Limb (tissue), 2 donors: ENCODE measurements around the gene CDK17.
"Not testable (repeated sequence)": the region's sequence is repeated elsewhere in the genome, so short reads cannot be mapped to it uniquely, and the experiment has no call there.

Experiments
- DNase-seq, 2 donors: peaks; one replicate each; pipeline ENCODE4 v3.0.0-alpha.2; 2016; ENCODE audit errors: extremely low spot score in 2 of 2

The CDK17 gene

DNA sequence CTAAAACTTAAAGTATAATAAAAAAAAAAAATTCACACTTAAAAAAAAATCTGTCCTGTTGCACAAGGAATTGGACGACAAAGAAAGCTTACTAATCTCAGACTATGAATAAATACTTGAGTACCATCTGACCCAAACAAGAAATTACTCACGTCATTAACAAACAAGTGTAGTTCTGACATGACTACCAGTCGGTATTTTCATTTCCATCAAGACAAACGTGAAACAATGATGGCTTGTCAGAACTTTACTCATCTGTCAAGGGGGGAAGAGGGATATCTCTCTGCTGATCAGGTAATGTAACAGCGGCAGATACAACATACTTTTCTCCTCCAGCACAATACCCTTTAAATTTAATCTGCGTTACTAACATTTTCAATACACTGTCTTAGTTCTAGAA is 78.3 kb downstream of the CDK17 start:
- DNase-seq: no peak

DNA sequence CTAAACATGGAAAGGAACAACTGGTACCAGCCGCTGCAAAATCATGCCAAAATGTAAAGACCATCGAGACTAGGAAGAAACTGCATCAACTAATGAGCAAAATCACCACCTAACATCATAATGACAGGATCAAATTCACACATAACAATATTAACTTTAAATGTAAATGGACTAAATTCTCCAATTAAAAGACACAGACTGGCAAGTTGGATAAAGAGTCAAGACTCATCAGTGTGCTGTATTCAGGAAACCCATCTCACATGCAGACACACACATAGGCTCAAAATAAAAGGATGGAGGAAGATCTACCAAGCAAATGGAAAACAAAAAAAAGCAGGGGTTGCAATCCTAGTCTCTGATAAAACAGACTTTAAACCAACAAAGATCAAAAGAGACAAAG is 82.4 kb downstream of the CDK17 start:
- not testable (repeated sequence) for DNase-seq

DNA sequence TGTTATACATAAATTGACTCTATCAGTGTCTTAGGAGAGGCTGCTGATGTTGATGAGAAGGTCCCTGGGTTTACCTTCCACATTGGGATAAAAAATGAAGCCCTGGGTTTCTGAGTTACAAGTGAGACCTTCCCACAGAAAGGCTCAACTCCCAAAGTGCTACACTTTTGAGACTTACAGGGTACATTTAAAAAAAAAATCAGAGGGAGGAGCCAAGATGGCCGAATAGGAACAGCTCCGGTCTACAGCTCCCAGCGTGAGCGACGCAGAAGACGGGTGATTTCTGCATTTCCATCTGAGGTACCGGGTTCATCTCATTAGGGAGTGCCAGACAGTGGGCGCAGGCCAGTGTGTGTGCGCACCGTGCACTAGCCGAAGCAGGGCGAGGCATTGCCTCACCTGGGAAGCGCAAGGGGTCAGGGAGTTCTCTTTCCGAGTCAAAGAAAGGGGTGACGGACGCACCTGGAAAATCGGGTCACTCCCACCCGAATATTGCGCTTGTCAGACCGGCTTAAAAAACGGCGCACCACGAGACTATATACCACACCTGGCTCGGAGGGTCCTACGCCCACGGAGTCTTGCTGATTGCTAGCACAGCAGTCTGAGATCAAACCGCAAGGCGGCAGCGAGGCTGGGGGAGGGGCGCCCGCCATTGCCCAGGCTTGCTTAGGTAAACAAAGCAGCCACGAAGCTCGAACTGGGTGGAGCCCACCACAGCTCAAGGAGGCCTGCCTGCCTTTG is 84.3 kb downstream of the CDK17 start:
- DNase-seq: not testable (repeated sequence)

DNA sequence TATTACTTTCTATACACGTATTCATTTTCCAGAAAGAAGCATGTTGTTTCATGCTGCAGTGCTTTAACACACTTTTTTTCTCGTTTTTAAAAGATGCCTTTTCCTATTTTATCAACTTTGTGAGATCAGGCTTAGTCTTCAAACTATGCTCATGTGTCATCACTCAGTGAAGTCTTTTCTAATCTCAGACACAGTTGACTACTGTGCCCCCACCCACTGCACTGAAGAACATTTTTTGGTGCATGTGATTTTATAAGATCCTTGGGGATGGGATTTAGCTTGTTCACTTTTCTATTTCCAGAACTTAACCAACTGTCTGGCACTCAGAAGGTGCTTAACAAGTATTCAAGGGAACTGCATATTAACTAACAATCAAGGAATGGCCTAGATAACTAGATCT is 85.5 kb downstream of the CDK17 start:
- DNase-seq: no peak

DNA sequence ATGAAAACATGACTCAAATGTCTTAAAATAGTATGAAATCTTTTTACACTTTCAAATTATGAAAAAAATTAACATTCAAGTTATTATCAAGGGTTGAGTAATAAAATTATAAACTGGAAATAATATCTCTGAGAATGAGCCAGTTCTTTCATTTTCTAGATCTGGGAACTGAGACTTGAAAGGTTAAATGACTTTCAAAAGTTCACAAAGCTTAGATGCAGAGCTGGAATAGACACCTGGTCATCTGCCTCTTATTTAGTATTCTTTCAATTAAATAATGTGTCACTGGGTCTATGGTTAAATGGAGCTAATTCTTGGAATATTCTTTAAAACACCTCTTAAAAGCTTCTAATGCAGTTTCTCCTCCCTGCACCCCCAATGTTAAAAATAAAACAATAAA is 86.6 kb downstream of the CDK17 start:
- DNase-seq: no peak

DNA sequence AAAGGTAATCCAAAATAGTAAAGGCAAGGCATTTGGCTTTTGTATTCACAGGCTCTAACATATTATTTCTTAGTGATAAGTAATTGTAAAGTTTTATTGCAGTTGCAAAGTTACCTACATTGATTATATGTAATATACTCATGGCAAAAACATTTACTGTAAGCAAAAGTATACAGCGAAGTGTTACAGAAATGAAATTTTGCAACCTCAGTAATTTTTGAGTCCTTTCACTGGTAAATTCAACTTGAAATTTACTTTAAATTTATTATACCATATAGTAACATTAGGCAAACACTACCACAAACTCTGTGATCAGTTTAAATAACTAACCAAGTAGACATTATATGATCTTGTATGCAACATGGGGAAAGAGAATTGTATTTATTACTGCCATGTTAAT is 89.0 kb downstream of the CDK17 start:
- DNase-seq: no peak

DNA sequence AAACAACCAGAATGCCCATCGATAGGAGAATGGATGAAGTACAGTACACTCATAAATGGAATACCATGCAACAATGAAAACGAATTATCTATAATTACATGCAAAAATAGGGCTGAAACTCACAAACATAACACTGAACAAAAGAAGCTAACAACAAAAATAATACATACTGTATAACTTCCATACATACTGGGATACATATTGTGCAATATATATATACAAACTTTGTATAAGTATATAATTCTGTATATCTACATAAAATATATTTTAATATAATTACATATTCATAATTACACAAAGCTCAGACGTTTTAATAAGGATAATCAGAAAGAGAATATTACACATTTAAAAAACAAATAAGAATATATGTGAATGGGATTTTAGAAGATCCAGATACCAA is 90.2 kb downstream of the CDK17 start:
- no peak for DNase-seq

DNA sequence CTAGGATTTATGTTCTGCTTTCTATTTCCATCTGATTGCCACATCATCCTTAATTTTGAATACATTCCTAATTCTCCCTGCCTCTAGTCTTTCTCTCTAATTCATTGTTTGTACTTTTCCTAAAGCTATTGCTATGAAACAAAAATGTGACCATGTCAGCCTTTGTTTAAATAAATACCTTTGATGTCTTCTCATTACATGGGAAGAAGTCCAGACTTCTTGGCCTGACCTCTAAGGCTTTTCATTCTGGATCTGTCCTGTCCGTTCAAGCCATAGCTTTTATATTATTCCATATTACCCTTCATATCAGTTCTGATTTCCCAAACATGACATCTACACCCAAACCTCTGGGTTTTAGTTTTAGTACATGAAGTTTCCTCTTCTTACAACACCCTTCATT is 91.4 kb downstream of the CDK17 start:
- no peak for DNase-seq

DNA sequence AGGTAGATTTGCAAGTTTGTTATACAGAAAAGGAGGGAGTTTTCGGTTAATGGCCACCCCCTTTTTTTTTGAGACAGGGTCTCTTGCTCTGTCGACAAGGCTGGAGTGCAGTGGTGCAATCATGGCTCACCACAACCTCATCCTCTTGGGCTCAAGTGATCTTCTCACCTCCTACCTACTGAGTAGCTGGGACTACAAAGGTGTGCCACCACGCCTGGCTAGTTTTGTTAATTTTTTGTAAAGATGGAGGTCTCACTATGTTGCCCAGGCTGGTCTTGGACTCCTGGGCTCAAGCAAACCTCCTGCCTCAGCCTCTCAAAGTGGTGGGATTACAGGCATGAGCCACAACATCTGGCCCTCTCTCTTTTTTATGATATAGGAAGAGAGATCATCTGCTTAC is 94.6 kb downstream of the CDK17 start:
- no peak for DNase-seq

DNA sequence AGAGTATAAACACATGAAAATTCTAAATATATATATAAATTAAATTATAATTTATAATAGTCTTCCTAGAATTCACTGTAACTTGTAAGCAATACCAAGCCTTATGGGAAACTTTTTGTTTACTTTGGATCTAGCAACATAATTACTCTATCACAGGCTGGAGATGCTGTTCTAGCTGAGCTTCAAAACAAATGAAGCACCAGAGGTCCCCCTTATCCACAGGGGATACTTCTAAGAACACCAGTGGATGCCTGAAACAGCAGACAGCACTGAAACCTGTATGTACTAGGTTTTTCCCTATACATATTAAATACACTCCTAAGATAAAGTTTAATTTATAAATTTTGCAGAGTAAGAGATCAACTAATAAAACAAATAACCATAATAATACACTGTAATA is 96.6 kb downstream of the CDK17 start:
- DNase-seq: no peak

DNA sequence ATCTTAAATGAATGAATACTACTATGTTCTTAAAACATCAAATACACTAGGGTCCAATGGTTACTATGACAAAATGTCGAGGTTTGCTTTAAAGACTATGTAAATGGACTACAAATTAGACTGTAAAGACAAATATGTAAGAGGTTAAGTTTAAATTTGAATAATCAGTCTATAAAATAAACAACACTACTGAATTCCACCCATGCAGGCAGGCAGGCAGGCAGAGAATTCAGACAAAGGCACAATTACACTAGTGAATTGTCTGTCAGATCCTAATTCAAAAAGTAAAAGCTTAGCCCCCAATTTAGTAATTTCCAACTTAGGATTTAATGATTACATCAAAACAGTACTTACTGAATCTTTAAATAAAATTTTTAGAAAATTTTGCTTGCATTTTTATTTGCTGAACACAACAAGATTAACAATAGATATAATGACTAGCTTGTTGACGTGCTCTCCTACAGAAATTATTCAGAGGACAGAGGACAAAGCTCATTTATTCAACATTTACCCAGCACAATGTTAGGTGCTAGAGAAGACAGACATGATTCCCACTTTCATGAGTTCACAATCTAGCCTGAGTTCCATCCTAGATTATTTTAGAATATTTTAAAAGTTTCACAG is 97.4 kb downstream of the CDK17 start:
- DNase-seq: no peak

DNA sequence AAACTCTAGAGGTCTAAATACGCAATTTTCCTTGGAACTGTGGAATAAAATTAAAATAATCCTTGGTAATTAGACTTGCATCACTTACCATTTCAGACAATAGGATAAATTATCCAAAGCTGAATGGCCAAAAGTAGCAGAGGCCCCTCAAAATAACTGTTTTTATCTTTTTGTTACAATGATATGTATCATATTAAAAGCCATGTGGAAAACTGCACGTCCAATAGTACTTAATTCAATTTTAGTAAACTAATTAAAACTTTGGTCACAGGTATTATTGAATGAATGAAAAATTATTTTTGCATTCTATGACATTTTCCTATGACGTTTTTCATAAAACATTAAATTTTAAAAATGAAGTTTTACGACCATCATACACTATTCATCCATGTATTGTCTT is 98.5 kb downstream of the CDK17 start:
- DNase-seq: no peak

DNA sequence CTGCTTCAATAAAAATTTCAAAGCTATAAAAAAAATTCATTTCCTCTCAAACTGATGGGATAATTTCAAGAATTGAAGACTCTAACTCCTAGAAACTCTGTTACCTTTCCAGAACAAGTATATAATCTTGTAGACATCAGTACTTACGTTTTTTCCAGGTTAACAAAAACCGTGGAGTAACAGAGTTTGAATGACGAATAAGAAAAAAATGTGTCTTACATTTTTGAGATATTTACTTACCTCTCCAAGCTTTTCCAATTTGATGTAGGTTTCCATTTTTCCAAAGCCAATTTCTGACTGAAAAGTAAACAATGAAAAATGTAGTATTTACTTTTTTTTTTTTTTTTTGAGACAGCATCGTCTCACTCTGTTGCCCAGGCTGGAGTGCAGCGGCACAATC is 100.2 kb downstream of the CDK17 start:
- no peak for DNase-seq

DNA sequence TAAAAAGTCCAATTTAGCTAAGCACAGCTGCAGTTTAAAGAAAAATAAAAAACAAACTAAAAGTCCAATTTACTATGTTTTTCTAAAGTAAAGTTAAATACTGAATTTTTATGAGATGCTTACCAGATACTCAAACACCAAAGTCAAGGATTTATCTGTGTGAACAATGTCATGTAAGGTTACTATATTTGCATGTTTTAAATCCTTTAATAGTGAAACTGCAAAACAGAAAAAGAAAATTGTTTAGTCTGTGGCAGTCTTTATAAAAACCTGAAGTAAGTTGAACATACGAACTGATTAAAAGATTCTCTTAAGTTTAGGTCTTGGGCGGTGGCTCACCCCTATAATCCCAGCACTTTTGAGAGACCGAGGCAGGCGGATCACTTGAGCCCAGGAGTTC is 102.7 kb downstream of the CDK17 start:
- DNase-seq: no peak

DNA sequence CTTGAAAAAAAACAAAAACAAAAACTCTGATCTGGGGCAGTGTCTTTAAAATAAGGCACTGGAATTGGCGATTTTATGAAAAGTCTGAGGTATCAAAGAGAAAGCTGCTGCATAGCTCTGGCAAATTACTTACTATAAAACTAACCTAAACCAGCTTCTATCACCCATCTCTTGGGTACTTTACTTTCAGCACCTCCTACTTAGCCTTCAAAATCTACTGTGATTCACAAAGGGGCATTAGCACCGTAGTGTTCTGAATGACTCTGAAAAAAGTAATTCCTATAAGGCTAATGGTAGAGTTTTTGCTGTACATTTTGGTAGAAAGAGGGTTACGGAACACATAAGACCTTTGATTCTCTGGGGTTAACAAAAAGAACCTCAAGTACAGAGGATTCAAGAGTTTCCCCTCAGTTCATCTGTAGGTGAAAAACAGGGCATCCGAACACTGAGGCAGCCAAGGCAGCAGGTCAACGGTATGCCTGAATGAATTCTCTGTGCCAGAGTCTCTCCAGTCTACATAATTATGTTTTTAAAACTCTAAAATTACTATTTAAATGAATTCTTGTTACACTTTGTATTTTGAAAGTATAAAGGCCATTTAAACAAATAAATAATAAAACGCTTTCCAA is 104.6 kb downstream of the CDK17 start:
- no peak for DNase-seq

DNA sequence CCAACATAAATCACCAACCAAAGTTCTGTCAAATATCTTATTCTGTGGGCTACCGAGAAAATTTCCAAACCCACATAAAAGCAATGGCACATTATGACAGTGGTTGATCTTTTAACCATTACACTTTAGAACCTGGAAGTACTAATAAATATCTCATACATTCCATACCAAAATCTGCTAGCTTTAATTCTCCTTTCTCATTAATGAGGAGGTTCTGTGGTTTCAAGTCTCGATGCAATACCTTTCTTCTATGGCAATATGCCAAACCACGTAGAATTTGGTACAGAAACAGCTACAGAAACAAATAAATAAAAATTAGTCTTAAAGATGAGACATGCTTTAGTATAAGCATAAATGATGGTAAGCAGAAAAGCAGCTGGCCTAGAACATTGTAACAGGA is 105.4 kb downstream of the CDK17 start:
- no peak for DNase-seq

DNA sequence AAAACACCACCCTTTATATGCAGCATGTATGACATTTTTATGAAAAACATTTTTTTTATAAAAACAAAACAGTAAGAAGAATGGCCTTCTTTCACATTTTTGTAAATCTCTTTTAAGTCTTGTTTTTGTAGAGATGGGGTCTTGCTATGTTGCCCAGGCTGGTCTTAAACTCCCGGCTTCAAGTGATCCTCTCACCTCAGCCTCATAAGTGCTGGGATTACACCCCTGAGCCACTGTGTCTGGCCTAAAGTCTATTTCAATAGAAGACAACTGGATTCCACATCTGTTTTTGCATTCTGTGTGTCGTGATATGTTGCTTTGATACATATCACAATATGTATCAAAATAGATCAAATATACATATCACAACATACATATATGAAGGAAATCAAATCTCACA is 107.1 kb downstream of the CDK17 start:
- DNase-seq: no peak

DNA sequence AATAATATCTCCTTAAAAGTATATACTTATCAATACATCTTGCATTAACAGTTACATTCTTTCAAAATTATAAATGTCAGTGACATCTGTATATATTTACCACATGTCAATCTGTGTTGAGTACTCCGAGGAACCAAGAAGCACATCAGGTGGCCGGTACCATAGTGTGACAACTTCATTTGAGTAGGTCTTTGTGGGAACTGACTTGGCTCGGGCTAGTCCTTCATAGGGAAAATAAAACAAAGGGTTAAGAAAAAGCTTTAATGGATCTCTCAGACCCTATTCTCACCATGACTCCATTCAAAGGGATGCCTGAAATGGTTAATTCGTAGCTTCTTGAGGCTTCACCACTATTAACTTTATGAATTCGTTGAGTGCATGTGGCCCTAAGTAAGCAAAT is 111.2 kb downstream of the CDK17 start:
- DNase-seq: no peak

DNA sequence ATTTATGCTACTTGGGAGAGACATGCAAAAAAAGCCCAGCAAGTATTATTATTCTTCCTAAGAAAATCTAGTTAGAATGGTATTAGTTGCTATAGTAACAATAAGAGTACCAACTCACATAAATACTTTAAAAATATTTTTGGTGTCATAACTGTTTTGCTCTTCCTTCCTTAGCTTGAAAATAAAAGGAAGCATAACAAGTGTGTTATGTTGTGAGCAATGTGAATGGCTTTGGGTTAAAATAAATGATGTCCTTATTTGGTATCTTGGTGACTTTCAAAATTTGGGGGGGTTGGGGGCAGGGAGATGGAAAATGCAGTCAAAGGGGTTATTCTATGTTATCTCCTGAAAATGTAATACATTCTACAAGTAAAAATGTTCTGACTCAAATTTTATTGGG is 115.1 kb downstream of the CDK17 start:
- DNase-seq: no peak

DNA sequence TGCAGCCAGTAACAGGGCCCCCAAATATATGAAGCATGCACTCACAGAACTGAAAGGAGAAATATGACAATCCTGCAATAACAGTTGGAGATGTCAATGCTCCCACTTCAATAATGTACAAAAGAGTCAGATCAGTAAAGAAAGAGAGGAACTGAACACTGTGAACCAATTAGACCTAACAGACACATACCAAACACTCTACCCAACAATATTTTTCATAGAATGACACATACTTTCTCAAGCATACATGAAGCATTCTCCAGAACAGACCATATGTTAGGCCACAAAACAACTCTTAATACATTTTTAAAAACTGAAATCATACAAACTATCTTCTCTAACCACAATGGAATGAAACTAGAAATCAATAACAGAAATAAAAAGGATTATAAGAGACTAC is 125.9 kb downstream of the CDK17 start:
- DNase-seq: no peak

DNA sequence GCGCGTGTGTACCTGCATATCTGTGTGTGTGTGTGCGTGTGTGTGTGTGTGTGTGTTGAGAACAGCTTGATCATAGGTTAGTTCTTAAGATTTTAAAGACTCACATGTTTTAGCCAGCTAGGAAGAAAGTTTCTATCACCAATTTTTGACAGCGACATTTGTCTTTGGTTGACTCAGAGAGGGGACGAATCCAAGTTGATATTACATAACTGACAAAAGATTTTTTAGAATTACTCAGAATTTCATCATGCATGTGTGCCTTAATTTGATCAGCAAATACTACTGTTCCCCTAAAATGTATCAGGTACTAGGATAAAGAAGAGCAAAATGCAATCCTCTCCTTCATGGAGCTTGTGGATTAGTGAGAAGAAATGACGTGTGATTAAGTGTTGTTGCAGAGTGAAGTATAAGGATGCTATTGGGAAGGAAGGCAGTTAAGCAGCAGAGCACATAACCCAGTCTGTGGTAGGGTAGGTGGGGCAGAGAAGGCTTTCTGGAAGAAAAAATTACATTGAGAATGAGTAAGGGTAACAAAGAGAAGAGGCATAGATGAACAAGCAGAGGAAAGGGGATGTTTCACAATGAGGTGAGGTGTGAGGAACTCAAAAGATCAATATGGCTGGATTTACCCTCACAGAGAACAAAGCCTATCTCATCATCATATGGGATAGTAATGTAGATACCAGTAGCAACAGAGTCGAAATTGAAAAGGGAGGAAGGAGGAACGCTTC is 128.6 kb downstream of the CDK17 start:
- DNase-seq: no peak

DNA sequence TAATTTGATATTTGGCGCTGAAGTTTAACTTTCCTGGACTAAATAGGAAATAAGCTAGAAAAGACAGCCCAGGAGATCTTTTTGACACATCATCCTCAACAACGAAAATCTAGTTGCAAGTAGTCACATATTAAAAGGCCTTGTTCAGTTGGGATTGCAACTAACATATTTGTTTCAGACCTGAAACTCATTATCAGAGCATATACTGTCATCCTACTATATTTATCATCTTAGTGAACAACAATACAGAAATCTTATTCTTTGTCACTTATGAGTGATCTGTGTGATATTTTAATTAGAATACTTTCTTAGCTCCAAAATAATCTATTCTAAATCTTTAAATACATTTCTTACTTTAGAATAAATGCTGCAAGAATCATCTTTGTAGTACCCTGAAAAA is 134.0 kb downstream of the CDK17 start:
- DNase-seq: no peak
